Colon (tissue), 2 donors: ENCODE measurements around the gene ASPHD2.
"Not testable (repeated sequence)": the region's sequence is repeated elsewhere in the genome, so short reads cannot be mapped to it uniquely, and the experiment has no call there.

Experiments
- FAIRE-seq: peaks from 2 replicates; lab custom pipeline; 2012; peaks lifted over from hg19 to GRCh38; lab: Jason Lieb, UNC
- donor health status: control.
- donor health status: control.

ASPHD2 gene

DNA sequence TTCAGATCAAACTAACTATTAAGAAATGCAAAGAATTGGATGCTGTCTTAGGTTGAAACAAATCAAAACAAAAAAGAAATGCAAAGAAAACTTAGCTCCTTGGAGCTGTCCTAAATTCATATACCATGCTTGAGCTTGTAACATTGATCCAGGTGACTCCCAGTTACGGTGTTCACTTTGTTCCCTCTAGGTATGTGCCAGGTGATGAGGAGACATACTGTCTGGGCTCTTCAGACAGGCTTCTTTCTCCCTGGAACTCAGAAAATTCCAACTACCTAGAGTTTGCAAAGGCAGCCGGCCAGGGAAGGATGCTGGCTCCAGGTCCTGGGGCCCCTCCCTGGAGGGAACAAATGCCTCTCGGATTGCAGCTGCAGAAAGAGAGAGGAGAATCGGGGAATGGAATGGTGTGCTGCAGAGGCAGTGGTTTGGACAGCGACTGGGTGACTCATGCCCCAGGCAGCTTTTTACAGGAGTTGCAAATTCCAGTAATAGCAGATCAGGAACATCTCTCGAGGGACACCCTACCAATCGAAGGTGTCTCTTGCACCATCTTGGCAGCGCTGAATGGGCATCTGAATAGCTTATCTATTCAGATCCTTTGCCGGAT, 12.3 kb upstream of the ASPHD2 start:
- FAIRE-seq: no peak

- FAIRE-seq: no peak
These were observed 11.7 kb upstream of the ASPHD2 start for GRCh38 chr22:26417406-26417805.

- no peak for FAIRE-seq
These were observed 10.4 kb upstream of the ASPHD2 start for GRCh38 chr22:26418620-26419019.

DNA sequence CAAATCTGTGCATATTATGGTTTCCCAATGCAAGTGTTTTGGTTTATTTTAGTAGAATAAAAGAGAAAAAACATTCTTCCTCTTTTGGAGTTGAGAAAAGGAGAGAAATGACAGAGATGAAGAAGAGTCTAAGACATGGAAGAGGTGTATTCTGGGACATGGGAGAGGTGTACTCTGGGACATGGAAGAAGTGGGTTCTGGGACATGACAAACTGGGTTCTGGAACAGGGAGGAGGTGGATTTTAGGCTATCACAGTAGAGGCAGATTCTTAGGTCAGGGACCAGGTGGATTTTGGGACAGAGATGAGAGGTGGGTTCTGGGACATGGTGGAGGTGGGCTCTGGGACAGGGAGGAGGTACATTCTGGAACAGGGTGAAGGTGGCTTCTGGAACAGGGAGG, 2.1 kb upstream of the ASPHD2 start:
- FAIRE-seq: no peak

DNA sequence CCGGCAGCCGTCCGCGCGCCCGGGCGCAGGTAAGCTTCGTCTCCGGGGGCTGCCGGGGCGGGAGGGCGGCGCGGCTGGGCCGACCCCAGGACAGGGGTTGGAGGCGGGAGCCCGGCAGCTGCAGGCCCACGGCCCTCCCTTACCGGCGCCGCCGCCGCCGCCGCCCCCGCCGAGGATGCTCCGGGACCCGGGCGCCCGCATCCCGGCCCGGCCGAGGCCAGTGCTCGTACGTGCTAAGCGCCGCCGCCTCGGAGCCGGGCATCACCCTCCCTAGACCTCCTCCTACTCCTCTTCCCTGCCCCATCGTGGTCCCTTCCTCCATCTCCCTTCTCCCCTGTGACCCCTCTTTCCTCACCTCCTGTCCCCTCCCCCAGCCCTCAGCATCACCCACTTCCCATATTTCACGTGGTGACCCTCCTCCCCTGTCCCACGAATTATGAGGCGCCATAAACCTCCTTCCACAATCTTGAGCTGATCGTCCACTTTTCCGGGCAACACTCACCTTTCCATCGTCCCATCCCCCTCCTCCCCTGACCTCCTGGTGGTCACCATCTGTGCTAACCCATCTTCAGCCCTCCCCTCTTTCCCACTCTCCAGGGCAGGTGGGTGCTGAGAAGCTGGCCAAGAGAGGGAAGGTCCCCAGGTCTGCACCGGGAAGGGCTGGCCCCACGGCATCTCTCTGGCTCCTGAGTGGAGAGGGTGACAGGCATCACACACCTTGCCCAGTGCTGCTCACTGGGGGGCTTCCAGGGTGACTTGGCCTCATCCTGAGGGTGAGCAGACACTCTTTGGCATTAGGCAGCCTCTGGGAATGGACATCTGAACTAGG, 612 bp downstream of the ASPHD2 start:
- FAIRE-seq: no peak

DNA sequence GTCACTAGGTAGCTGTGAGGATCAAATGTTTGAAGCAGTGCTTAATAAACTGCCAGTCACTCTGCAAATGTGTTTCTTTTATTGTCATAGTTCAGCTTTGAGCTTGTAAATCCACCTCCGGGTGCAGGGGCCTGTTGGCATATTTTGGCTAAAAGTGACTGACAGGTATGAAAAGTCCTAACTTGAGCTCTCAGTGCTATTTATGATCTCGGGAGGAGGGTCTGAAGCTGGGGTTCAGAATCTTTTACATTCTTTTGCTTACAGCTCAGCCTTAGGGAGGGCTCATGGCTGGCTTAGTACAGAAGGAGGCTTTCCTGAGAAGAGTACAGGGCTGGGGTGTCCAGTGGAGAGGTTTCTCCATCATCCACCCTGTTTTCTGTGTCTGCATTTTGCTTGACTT, 1.5 kb downstream of the ASPHD2 start:
- FAIRE-seq: no peak

DNA sequence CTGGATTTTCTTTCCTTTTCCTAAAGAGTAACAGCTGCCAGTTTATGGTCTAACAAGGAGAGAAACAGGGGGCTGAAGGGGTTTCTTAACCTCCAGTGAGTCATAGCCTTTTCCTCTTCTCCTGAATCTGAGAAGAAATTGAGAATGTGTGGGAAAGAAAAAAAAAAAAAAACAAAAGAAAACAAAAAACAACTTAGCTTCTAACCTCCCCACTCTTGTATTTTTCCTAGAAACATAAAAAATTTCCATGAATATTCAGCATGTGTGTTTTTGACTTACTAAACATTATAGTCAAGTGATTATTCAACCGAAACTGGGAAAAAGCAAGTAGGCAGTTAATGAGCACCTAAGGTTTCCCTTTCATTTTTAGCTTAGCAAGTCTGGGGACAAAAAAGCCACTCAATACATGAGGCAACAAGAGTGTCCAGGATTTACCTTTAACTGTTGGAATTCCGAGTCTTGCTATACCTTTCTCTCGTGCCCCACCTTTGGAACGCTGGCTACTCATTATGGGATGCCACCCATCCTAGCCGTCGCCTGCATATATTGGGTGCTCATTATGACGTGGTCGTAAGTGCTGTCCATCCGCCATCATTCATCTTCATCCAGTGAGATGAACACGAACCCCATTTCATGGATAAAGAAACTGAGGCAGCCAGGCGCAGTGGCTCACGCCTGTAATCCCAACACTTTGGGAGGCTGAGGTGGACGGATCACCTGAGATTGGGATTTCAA, 2.4 kb downstream of the ASPHD2 start:
- no peak for FAIRE-seq

DNA sequence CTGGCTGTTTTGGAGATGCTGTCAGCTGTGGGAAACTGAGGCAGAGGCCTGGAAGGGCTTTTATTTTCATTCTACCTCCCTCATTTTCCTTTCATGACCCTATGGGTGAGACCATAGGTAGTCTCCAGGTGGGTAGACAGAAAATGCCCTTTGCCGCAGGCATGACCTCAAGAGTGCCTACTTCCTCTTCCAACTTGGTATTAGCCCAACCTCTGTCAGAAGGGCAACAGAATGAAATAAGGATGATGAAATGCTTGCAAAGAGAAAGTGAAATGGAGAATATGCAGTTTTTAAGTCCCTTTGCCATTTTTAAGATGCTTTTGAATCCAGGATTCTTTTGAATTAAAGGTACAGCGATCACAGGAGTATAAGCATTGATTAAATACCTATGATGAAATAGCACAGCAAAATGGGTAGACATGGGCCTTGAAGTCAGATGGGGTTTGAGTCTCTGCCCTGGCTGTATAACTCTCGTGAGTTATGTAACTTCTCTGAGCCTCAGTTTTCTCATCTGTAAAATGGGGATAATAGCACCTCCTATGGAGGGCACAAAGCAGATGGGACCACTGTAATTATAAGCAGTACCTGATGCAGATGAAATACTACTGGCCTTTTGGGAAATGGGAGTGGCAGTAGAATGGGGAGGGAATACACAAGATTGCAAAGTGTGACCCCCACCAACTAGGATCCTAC, 3.7 kb downstream of the ASPHD2 start:
- FAIRE-seq: no peak

- no peak for FAIRE-seq
These were observed 4.7 kb downstream of the ASPHD2 start for GRCh38 chr22:26433805-26434204.

- FAIRE-seq: no peak
These were observed 6.5 kb downstream of the ASPHD2 start for GRCh38 chr22:26435327-26436093.

DNA sequence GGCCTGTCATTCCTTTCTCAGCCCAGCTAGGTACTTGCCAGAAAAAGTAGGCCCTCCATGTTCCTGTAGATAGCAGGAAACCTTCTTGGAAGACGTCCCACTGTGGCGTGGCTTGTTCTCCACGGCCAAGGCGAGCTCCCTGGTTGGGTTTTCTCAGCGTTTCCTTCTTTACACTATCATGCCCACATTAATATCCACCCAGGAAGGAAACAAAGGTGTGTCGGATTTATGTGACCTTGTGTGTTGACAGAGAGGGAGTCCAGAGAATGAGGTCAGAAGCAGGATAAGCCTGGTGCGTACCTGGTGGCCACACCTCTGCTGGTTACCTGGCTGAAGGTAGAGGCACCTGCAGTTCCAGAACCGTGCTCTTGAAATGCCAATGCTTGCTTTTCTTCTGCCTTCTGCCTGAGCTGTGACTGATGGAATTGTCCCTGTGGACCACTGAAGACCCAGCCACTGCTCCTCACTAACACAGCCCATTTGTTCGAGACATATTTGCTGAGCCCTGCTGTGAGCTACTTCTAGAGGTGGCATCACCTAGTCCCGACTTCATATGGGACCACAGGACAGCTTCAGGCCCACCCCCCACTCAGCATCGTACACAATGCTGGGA, 7.9 kb downstream of the ASPHD2 start:
- no peak for FAIRE-seq

DNA sequence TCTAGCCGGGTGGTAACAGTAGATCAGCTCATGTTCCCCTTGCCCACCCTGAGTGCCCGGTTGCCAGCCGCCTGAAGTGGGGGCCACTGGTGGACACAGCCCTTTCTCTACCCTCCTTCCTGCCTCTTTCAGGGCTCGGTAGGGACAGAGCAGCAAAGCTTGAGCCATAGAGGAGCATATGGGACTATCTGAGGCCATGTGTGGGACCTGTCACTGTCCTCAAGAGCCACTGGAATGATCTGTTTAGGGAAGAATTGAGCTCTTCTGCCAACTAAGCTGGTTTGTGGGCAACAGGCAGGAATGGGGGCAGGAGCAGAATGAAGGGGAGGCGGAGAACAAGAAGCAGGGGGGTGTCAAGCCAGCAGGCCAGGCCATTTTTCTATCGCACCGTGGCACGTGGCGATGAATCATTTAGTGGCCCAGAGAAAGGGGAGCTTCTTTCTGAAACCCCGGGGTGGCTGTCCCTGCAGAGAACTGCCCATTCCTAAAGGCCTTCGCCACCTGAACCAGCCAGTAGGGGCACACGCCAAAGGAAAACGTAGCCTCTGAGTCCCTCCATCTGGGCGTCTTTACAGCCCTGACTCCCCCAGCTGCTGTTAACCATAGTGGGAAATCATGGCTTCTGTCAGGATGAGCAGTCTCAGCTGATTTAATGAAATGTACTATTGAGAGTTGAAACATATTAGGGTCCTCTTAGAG, 8.8 kb downstream of the ASPHD2 start:
- FAIRE-seq: no peak

GRCh38 chr22:26438776-26439175, 9.7 kb downstream of the ASPHD2 start:
- FAIRE-seq: not testable (repeated sequence)

DNA sequence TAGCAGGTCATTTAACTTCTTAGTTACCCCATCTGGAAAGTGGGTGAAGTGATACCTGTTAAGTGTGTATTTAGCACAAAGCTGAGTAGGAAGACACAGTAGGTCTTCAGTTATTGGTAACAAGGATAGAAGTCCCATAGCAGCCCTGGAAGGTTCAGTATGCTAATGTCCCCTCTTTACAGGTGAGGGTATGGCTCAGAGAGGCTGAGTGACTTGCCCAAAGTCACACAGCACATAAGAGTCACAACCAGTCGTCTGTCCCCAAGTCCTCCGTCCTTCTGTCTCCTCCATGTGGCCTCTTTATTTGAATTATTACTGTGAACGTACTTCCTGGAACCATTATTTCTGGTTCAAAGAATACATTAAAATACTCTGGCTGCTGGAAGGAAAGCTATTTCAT, 10.5 kb downstream of the ASPHD2 start:
- no peak for FAIRE-seq

GRCh38 chr22:26442086-26442756, 13.2 kb downstream of the ASPHD2 start:
- no peak for FAIRE-seq

DNA sequence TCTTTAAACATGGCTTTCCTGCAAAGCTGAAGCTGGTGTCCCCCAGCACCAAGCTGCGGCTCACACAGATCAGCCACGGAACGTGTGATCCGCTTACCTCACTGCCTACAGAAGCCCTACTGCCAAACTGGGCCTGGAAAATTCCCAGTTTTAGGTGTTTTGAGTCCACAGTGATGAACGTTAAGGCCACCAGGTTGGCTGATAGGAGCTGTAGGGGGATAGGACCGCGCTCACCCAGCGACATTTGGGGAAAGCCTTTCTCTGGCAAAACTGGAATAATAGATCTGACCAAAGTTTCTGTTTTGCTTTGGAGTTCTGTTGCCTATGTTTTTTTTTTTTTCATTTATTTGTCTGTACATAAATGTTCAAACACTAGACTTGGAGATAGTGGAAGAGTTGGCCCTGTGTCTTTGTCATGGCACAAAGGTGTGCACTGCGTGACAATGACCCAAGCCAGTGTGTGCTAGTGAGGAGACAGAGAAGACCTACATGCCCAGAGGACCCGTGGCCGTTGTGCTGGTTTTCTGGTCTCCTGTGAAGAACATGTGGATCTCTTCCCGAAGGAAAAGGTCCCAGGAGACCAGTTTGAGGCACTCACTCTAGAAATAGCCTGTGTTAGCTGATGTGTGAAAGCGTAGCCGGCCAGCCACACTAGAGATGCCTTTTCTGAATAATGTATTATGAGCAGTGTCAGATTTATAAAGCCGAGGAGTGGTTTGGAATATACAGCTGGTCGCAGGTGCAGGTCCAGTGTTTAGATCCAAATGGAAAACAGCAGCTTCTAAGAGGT, 15.0 kb downstream of the ASPHD2 start:
- no peak for FAIRE-seq

GRCh38 chr22:26444777-26445176, 15.7 kb downstream of the ASPHD2 start:
- FAIRE-seq: no peak

DNA sequence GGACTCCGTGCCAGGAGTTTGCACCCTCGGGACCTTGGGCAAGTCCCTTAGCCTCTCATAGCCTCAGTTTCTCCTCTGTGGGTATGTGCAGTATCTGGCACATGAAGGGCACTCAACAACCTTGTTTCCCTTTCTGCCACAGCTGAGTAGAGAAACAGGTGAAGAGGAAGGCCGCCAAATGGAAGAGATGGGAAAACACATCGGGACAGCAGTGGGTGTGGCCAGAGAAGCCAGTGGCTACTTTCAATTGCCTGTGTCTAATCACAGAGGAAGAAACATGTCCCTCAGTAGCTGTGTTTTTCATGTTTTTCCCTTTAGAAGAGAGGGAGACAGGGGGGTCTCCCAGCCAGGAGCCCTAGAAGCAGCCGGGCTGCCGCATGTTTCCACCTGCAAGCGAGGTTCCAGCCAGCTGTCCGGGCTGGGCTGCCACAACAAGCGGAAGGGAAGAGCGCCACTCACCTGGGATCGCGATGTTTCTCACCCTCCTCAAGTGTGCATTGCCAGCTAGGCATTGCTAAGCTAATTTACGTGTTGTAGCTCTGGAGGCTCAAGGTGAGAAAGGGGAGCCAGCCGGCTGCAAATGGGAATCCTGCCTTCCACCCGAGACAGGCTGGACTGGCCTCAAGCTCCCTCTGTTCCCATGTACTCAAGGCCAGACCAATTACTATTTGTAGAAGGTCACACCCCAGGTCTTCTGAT, 16.7 kb downstream of the ASPHD2 start:
- FAIRE-seq: no peak
